GM12875 (cell line): Measurements from ENCODE around the gene PROB1.
A peak's percentile ranks its signal among the peaks of the same experiment; 100 is the strongest.

Experiments
- H3K4me3 ChIP-seq: one replicate; pipeline ENCODE4 v1.5.1; 2011; ENCODE audit warnings: low read depth, low read length, control low read depth
- TF ChIP-seq, protein P1 (sequence below): IDR thresholded peaks from 2 replicates; pipeline ENCODE4 v1.5.1; 2011; ENCODE audit warnings: low read depth, mild to moderate bottlenecking, control low read depth, inconsistent platforms, low read length, moderate library complexity, borderline replicate concordance; ENCODE audit not compliant: insufficient read depth

PROB1 gene

DNA sequence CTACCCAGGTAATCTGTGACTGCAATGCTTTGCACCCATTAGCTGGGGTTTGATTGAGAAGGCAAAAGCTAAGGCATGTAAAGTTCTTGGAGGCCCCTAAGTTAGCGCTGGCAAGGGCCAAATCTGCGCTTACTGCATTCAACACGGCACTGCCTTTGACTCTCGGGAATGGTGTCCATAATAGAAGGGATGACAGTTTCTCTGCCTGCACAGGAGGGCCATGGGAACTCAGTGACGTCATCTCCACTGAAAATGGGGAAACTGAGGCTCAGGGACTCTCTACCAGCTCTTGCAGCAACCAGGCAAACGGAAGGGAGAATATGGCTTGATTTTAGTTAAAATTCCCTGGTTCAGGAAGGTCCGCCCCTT is 8.5 kb upstream of the PROB1 start:
- peak overlapping the region; percentile 64 for H3K4me3 ChIP-seq
- TF ChIP-seq, protein P1, sequence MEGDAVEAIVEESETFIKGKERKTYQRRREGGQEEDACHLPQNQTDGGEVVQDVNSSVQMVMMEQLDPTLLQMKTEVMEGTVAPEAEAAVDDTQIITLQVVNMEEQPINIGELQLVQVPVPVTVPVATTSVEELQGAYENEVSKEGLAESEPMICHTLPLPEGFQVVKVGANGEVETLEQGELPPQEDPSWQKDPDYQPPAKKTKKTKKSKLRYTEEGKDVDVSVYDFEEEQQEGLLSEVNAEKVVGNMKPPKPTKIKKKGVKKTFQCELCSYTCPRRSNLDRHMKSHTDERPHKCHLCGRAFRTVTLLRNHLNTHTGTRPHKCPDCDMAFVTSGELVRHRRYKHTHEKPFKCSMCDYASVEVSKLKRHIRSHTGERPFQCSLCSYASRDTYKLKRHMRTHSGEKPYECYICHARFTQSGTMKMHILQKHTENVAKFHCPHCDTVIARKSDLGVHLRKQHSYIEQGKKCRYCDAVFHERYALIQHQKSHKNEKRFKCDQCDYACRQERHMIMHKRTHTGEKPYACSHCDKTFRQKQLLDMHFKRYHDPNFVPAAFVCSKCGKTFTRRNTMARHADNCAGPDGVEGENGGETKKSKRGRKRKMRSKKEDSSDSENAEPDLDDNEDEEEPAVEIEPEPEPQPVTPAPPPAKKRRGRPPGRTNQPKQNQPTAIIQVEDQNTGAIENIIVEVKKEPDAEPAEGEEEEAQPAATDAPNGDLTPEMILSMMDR, result no peak

DNA sequence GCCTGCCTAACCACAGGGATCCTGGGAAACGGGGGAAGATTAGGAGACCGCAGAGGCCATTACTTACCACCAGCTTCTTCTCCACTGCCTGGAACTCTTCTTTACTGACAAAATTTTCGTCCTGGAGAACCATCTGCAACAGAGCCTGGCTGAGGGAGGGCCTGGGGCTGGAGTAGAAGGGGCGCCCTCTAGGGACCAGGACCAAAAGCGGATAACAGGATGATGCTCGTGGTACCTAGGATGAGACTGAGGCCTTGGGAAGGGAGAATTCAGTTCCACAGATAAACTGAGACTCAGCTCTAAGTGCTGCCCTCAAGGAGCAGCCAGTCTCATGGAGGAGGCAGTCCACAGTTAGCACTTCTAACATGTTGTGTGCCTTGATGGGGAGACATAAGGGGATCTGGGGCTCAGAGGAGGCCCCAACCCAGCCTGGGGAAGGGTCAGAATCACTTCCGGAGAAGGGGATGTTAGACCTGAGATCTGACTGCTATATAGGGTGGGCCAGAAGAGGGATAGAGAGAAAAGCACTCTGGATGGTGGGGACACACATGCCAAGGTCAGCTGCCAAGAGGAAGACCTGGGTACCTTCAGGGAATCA is 7.8 kb upstream of the PROB1 start:
- TF ChIP-seq, protein P1, result peak; percentile 55
- H3K4me3 ChIP-seq, result no peak overlapping the region

DNA sequence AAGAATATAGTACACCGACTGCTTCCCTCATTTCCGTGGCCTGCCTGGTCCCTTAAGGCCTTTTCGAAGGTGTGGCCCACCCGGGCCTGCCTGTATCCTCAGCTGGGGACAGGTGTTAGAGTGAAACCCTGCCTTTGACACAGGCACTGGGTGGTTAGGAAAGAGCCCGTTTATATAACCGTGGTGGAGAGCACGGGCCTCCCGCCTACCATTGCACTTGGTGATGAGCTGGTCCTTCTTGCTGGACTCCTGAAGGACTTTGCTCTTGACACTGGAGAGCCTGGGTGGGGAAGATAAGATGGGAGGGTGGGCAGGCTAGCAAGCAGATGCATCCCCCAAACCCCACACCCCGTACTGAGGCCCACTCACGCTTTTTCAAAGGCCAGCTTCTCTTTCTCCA is 6.6 kb upstream of the PROB1 start:
- no peak overlapping the region for H3K4me3 ChIP-seq
- TF ChIP-seq, protein P1, result no peak

DNA sequence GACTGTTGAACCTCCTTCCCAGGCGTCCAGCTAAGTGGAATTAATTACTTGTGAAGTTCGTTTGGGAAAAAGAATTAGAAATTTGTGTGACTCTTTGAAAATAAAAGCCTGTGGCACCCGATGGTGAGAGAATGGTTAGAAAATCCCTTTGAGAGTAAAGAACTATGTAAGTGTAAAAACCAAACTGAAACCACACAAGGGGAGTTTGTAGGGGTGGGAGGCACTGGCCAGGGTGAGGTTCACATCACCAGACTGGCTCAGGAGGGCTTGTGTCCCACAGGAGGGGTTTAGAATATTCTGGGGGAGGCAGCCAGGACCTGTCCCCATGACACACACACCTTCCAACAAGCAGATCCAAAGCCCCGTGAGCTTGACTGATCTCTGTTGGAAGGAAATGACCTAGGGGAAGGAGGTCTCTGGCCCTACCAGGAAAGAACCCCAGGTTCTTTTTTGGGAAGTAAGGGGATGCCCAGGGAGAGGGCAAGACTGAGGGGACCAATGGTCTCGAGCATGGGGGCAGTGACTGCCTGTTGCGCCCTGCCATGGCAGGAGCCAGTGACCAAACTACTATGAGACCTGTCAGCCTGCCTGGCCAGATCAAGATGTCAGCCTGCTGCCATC is 4.7 kb upstream of the PROB1 start:
- TF ChIP-seq, protein P1, result no peak
- H3K4me3 ChIP-seq, result no peak overlapping the region

DNA sequence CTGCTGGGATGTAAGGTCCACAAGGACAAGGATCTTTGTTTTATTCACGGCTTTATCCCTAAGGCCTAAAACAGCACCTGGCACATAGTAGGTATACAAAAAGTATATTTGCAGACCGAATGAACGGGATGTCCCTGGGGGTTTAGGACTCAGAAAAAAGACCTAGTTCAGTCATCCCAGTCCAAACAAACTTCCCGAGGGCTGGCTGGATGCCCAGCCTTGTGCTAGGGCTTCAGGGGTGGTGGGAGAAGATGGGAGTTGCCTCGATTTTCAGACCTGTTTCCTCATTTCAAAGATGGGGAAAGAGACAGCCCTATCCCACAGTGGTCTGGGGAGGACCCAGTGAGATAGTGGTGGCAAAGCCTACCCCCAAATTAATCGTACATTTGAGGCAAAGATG is 3.0 kb upstream of the PROB1 start:
- TF ChIP-seq, protein P1, result no peak
- H3K4me3 ChIP-seq, result no peak overlapping the region

DNA sequence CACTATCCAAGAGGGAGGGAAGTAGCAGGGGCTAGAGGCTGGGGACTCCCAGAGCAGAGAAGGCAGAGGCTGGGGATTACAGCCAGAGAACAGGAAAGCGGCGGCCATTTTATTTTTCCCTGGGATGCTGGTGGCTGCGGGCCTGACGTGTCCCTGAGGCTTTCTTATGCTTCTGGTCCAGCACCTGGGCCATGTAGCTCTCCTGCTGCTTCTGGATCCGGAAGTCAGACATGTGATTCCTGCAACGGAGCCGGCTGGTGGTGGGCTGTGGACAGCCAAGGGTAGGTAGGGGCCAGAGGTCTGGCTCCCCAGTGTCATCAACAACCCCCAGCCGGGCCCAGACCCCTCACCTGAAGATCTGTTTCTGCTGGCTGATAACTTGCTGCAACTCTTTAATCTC is 1.8 kb upstream of the PROB1 start:
- no peak overlapping the region for H3K4me3 ChIP-seq
- TF ChIP-seq, protein P1, result no peak
